Stimulated activated CD8-positive, alpha-beta memory T cell treated with anti-CD3 and anti-CD28 coated beads, Interleukin-15, amount 100 ng/mL, for 1 hour (primary cell): ENCODE measurements around the gene BHLHE23.
"Not testable (repeated sequence)": the region's sequence is repeated elsewhere in the genome, so short reads cannot be mapped to it uniquely, and the experiment has no call there.

Experiments
- DNase-seq: peaks from one replicate; pipeline ENCODE4 v3.0.0-alpha.2; 2020; ENCODE audit warnings: low read depth

The BHLHE23 gene

DNA sequence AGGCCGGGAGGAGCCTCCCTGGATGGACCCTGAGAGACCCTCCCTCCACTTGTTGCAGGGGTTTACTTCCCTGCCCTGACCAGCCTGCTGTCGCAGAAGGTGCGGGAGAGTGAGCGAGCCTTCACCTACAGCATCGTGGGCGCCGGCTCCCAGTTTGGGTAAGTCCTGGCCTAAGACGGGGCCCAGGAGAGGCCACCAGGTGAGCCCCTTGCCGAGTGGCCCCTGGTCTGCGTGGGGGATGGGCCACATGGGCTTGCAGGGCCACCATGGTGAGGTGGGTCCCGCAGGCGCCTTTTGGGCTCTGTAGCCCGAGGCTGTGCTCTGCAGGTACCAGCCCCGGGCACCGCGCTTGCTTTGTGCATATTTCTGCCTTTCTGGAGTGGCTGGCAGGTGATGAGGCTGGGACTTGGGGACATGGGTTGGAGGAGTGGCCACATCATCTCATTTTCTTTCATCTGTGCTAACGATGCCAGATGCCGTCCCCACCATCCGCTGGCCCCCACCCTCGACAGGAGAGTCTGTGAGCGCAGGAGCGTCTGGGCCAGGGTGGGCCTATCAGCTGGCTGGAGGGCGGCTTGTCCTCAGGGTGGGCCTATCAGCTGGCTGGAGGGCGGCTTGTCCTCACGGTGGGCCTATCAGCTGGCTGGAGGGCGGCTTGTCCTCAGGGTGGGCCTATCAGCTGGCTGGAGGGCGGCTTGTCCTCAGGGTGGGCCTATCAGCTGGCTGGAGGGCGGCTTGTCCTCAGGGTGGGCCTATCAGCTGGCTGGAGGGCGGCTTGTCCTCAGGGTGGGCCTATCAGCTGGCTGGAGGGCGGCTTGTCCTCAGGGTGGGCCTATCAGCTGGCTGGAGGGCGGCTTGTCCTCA lies 46.1 kb downstream of the BHLHE23 start:
- not testable (repeated sequence) for DNase-seq

DNA sequence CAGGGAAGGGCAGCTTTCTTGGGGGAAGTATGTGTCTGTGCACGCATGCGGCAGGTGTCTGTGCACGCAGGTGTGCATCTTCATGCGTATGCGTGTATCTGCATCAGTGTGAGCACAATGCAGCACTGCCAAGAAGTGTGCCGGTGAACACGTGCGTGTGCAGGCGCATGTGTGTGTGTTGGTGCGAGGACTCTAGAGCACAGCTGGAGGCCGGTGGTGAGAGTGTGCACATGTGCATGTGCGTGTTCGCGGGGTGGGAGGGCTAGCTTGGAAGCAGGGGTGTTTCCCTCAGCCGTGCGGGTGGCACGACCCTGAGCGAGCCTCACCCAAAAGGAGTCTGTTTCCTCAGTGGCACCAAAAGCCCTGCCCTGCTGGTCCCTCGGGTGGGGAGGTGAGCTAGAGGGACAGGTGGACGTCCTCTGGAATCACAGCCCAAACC lies 46.7 kb downstream of the BHLHE23 start:
- no peak for DNase-seq

DNA sequence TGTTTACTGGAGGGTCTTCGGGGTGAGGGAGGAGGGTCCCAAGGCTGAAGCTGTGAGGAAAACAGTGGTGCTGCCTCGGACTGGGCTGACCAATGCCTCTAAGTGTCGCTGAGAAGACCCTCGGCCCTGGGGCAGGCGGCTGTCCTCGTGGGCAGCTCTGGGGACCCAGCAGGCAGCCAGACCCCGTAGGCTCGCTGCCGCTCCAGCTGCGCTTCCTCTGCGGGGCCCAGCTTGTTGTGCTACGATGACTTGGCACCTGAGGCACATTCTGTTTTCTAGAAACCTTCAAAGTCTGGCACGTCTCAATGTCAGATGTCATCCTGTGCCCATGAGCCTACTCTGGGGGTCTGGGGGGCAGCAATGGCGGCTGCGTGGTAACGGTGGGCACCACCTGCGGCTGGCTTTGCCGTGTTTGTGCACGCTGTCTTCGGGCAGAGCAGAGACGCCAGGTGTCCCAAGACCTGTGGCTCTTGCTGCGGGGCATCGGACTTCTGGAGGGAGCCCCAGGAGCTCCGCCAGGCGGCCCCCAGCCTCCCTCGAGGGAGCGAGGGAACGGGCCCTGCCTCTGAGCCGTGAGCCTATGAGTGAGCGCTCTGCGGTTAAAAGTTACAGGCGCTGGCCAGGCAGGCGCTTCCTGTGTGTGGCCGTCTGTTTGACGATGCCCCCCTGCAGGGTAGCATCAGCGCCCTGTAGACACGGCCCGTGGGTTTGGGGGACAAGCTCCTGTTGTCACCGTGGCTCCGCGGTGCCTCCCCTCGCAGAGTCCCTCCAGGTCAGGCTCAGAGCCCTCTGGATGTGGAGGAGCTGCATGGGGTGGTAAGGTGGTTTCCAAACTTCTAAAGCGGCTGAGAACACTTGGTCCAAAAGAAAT lies 47.4 kb downstream of the BHLHE23 start:
- no peak for DNase-seq

DNA sequence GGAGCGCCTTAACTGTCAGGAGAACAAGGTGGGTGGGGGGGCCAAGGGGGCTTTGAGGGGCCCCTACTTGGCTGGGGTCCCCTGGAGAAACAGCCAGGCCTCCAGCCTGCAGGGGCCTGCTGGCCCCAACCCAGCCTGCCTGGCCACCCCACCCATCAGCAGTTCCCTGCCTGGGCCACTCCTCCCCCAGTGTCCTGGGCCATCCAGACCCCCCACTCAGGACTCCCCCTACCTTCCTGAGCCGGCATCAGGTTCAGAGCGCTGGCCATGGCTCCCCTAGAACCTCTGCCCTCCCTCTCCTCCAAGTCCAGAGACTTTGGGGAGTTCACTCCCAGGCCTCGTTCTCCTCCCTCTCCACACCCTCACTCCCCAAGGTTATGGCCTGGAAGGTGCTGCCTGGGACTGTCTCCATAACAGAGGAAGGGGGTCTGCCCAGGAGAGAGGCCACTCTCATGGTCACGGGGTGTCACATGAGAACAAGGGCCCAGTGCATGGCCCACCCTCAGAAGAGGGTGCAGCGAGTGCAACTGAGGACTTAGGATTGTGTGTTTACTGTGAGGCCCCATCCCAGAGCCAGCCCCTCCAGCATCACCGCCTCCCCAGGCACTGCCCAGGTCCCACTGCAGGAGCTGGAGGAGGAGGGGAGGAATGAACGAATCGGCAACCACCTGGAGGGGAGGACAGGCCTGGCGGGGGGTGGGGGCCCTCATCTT lies 48.2 kb downstream of the BHLHE23 start:
- no peak for DNase-seq

DNA sequence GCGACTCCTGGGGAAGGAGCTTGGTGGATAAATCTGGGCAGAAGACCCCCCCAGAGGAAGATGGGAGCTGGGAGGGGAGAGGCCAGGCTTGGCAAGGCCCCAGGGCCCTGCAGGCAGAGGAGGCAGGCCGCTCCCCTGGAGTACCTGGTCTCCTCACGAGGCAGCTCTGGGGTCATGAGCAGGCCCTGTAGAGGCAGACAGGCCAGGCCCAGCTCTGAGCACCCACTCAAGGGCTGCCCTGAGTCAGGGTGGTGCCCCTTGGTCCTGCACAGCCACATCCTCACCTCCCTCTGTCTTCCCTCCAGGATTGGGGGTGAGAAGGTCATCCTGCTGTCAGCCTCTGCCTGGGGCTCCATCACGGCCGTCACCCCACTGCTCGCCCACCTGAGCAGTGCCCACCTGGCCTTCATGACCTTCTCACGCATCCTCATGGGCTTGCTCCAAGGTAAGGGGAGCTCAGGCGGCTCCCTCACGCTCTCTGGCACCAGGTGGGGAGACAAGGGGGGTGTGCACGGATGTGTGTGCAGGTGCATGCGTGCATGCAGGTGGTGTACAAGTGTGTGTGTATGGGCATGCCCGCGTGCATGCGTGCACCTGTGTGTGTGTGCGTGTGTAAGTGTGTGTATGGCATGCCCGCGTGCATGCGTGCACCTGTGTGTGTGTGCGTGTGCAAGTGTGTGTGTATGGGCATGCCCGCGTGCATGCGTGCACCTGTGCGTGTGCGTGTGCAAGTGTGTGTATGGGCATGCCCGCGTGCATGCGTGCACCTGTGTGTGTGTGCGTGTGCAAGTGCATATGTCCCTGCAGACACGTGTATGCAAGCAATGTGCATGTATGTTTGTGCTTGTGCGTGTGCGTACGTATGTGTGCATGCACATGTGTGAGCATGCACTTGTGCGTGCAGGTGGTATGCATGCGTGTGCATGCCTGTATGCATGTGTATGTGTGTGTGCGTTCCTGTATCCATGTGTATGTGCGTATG lies 49.3 kb downstream of the BHLHE23 start:
- no peak for DNase-seq

DNA sequence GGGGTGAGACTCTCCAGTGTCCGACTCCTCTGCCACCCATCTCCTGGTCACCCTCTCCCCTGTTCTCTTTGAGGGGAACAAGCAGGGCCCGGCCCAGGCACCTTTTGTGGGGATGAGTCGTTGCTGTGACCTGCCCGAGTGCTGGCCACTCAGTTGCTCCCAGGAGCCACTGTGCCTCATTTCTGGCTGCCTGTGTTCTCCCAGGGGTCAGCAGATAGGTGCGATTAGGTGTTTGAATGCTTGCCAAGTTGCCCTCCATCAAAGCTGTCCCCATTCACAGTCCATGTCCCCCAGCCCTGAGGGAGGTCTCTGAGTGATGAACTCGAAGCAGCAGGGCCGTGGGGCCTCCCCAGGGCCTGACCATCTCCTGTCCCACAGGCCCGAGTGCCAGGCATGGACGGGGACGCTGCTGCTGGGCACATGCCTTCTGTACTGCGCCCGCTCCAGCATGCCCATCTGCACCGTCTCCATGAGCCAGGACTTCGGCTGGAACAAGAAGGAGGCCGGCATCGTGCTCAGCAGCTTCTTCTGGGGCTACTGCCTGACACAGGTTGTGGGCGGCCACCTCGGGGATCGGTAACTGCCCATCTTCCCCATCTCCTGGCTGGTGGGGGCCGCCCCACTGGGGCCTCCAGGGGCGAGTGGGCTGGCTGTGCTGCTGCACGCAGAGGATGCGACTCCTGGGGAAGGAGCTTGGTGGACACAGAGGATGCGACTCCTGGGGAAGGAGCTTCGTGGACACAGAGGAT lies 50.2 kb downstream of the BHLHE23 start:
- DNase-seq = no peak
